HuH-7.5 (cell line): Measurements from ENCODE around the gene WDR19.
"Not testable (repeated sequence)": the region's sequence is repeated elsewhere in the genome, so short reads cannot be mapped to it uniquely, and the experiment has no call there.

Experiments used
- DNase-seq: peaks from one replicate; pipeline ENCODE4 v3.0.0; 2011; ENCODE audit warnings: low spot score

WDR19 gene

GRCh38 chr4:39181905-39182638 lies at the start of gene WDR19:
Gene WDR19, plus strand, starts transcription at chr4:39182529. Its CDS starts 29 bp downstream, at chr4:39182558.
- DNase-seq = peak; percentile 87

GRCh38 chr4:39133623-39134022 lies 48.7 kb upstream of the WDR19 start:
- DNase-seq = no peak

- no peak for DNase-seq
Observed at GRCh38 chr4:39134683-39135306, 47.5 kb upstream of the WDR19 start.

GRCh38 chr4:39138227-39138626 lies 44.1 kb upstream of the WDR19 start:
- not testable (repeated sequence) for DNase-seq

GRCh38 chr4:39146211-39146610 lies 36.1 kb upstream of the WDR19 start:
- no peak for DNase-seq

GRCh38 chr4:39154009-39154408 lies 28.3 kb upstream of the WDR19 start:
- DNase-seq = no peak

GRCh38 chr4:39157520-39157919 lies 24.8 kb upstream of the WDR19 start:
- DNase-seq = no peak

- DNase-seq = no peak
Observed at GRCh38 chr4:39166177-39166576, 16.2 kb upstream of the WDR19 start.

GRCh38 chr4:39166669-39167068 lies 15.7 kb upstream of the WDR19 start:
- DNase-seq = no peak

- DNase-seq = no peak
Observed at GRCh38 chr4:39169426-39169825, 12.9 kb upstream of the WDR19 start.

GRCh38 chr4:39170301-39170700 lies 12.0 kb upstream of the WDR19 start:
- DNase-seq = no peak

- DNase-seq = no peak
Observed at GRCh38 chr4:39178706-39179105, 3.6 kb upstream of the WDR19 start.

- no peak for DNase-seq
Observed at GRCh38 chr4:39179681-39180080, 2.6 kb upstream of the WDR19 start.

- DNase-seq = not testable (repeated sequence)
Observed at GRCh38 chr4:39180629-39181028, 1.7 kb upstream of the WDR19 start.

- DNase-seq = no peak
Observed at GRCh38 chr4:39181520-39181904, 817 bp upstream of the WDR19 start.

- DNase-seq = no peak
Observed at GRCh38 chr4:39201963-39202362, 19.6 kb downstream of the WDR19 start.

GRCh38 chr4:39204543-39204942 lies 22.2 kb downstream of the WDR19 start:
- no peak for DNase-seq

GRCh38 chr4:39205000-39205399 lies 22.7 kb downstream of the WDR19 start:
- no peak for DNase-seq

- DNase-seq = no peak
Observed at GRCh38 chr4:39205476-39205875, 23.1 kb downstream of the WDR19 start.

- no peak for DNase-seq
Observed at GRCh38 chr4:39227906-39228305, 45.6 kb downstream of the WDR19 start.

GRCh38 chr4:39228377-39228776 lies 46.0 kb downstream of the WDR19 start:
- DNase-seq = no peak

- no peak for DNase-seq
Observed at GRCh38 chr4:39230462-39230861, 48.1 kb downstream of the WDR19 start.

GRCh38 chr4:39231660-39232059 lies 49.3 kb downstream of the WDR19 start:
- DNase-seq = no peak

- DNase-seq = no peak
Observed at GRCh38 chr4:39232100-39232499, 49.8 kb downstream of the WDR19 start.
